ENCODE measurements around the gene RPS16.

RPS16 gene

GRCh38 chr19:39398297-39398864 lies 37.4 kb downstream of the RPS16 start:
- DNase-seq (ENCODE audit: extremely low read depth, low read depth), result peak; percentile 81
- TF ChIP-seq CTCF (IDR thresholded peaks at IDR 0.05; ENCODE audit: low read depth, low read length), result no peak

GRCh38 chr19:39397360-39398296 lies 38.1 kb downstream of the RPS16 start:
- no peak for DNase-seq (ENCODE audit: extremely low read depth, low read depth)
- peak; percentile 96 for TF ChIP-seq CTCF (IDR thresholded peaks at IDR 0.05; ENCODE audit: low read depth, low read length)

DNA sequence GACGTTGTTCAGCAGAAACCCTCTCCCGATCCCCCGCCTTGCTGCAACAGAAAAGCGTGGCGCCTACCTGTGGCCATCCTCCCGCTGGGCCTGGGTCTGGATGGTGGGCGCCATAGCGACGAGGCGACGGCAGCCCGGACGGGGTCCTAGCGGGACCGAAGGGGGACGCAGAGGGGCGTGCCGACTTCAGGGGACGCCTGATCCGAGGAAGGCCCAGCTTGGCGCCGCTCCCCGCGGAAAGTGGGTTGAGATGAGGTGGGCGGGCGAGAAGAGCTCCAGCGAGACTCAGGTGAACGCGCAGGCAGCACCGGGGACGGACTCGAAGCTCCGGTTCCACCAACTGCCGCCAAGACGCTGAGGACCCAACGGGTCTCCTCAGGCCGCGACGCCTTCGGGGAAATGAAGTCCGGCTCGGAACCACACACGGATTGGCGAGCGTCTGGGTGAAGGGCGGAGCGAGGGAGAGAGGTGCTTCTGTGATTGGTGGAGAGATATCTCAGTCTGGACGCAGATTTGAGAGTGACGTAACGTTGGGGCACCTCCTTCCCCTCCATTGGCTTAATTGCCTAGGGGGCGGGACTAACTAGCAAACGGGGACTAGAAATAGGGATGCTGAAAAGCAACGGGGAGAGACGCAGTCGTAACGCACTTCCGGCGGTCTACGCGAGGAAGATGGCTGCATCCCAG lies 44.9 kb downstream of the RPS16 start, which contains the start of the genes MED29 and PAF1:
Gene MED29, plus strand, starts transcription at position 628 of the 687 bp plus-strand sequence. Its CDS starts 45 bp downstream, at position 673.
Gene PAF1, minus strand, starts transcription at position 356 of the 687 bp plus-strand sequence. Its CDS starts 242 bp downstream, at position 114.
- DNase-seq (ENCODE audit: extremely low read depth, low read depth), result peak; percentile 99
- no peak for TF ChIP-seq CTCF (IDR thresholded peaks at IDR 0.05; ENCODE audit: low read depth, low read length)

GRCh38 chr19:39390451-39390750 lies 45.3 kb downstream of the RPS16 start:
- no peak for DNase-seq (ENCODE audit: extremely low read depth, low read depth)
- TF ChIP-seq CTCF (IDR thresholded peaks at IDR 0.05; ENCODE audit: low read depth, low read length), result no peak

DNA sequence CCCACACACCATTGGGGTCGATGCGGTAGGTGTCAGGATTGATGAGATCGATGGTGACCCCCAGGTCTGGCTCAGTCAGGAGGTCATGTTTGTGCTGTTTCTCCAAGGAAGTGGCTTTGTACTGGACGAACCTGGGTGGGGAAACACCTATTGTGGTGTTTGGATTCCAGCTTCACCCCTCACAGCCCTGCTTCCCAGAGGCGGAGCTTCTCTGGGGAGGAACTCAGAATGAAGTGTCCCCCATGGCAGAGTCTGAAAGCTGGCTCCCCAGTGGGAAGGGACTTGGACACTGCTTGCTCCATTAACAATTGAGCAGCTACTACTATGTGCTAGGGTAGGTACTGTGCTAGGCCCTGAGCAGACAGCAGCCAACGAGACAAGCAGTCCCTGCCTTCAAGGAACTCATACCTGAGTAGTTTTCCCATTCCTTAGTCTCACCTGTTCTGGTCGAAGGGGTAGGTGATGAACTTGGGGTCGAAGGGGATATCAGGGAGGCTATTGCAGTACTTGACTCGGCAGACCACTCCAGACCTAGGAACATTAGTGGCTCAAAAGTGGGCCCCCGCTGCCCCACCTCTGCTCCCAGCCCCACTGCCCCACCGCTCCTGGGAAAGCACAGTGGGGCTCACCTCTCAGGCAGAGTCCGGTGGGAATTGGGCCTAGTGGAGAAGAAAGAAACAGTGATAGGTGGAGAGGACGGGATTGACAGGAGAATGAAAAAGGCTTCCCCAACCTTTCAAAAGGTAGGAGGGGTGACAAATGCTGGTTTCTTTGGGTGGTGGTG lies 45.9 kb downstream of the RPS16 start:
- DNase-seq (ENCODE audit: extremely low read depth, low read depth), result no peak
- TF ChIP-seq CTCF (IDR thresholded peaks at IDR 0.05; ENCODE audit: low read depth, low read length), result no peak

DNA sequence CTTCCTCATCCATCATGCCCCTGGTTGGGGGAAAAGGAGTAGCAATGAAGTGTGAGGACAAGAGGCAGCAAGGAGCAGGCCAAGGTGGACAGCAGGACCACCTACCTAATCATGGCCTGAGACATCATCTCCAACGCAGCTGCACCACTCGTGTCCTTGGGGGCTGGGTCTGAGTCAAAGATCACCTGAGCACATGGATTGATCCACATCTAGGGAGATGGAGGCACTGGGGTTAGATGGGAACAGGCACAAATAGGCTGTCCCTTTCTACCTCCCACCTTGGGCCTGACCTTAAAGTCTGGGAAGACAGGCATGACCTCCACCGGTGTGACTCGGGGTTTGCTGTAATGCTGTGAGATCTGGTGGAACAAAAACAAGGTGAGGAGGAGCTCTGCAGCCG lies 47.1 kb downstream of the RPS16 start:
- no peak for TF ChIP-seq CTCF (IDR thresholded peaks at IDR 0.05; ENCODE audit: low read depth, low read length)
- DNase-seq (ENCODE audit: extremely low read depth, low read depth), result no peak
